Epidermal melanocyte (primary cell): Measurements from ENCODE around the gene IQSEC1.

Source experiments
- DNase-seq: peaks from one replicate; pipeline ENCODE4 v3.0.0; 2011; ENCODE audit warnings: low spot score; ENCODE audit not compliant: insufficient read length

IQSEC1 gene

DNA sequence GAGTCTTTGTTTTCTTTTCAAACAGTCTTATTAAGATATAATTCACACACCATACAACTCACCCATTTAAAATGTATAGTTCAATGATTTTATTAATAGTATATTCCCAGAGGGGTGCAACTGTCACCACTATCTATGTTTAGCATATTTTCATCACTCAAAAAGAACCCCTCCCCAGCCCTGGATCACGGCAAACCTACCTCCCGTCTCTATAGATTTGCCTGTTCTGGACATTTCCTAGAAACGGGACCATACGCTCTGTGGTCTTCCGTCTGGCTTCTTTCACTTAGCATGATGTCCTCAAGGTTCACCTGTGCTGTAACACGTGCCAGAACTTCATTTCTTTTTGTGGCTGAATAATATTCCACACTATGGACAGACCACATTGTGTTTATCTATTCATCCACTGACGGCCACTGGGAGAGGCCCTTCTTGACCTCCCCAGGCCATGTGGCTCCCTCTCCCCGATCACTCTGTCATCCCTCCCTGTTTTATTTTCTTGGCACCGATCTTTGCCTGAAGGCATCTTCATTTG lies 56.4 kb downstream of the IQSEC1 start:
- DNase-seq, result no peak

DNA sequence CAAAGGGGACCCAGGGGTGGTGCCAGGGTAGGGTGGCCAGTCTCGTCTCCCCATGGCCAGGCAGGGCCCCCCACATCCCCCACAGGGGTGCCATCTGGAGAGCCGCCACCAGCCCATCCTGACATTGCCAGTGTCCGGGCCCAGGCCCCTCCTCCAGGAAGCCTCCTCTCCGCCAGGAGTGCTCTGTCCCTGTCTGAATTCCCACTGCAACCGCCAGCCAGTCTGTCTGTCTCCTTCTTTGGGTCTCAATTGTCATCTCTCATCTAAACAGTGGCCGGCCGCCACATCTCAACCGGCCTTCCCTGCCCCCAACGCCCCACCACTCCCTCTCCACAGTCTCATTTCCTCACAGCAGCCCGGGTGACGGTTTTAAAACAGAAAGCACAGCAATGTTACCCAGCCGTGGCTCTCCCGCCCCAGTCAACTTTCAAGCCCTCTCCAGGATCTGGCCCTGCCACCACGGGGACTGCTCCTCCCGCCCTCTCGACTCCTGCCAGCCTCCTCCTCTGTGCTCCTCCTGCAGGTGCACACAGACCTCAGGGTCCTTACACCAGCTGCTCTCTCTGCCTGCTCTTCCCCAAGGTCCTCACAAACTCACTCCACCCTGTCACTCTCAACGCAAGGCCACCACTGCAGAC lies 57.0 kb downstream of the IQSEC1 start:
- DNase-seq, result no peak

DNA sequence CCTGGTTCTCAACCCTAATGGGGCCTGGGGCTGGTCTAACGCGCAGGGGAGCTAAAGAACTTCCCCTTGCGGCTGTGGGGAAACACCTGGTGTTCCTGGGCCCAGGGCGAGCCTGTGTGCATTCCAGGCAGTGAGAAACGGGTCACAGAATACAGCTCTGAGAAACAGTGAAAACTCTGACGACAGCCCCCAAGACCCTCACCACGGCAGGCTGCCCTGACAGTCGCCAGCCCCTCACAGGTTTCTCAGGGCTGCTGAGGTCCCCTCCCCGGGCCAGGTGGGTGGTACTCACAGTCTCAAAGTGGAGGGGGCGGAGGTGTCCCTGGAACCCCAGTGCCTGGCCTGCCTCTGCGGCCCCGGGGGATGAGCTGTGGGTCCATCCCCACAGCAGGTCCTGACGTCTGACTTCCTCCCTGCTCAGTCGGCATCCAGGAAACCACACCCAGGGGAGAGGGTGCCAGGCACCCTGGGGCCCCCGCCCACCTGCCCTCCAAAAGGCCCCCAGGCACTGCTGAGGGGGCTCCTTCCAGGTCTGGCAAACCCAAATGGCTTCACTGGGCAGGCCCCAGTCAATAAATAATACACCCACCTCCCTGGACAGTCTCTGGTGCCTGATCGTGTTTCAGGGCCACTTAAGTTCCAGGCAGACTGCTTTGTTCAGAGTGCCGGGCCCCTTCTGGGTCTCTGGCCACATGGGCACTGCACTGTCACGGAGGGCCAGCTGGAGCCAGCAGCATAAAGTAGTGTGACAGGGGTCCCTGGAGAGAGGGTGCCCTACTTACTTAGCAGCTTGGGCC lies 57.7 kb downstream of the IQSEC1 start:
- DNase-seq, result no peak

DNA sequence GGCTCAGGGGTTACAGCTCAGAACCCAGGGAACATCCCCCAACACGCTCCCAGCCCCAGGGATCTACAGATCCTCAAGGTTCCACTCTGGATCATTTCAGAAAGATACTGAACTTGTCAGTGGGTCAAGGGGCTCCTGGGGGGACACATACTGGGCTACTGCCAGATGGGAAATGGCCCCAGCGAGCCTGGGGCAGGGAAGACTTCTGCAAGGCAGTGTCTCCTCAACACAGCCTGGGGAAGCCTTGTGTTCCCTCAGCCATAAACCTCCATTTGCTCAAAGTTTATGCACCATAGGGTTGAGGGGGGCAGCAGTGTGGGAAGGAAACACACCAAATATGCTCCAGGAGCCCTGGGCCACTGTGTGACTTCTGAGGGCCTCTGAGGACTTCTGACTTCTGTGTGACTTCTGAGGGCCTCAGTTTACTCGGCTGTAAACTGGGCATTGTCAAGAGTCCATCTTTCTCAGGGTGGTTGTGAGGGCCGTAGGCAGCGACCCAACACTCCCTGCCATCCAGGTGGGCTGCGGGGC lies 58.4 kb downstream of the IQSEC1 start:
- no peak for DNase-seq

DNA sequence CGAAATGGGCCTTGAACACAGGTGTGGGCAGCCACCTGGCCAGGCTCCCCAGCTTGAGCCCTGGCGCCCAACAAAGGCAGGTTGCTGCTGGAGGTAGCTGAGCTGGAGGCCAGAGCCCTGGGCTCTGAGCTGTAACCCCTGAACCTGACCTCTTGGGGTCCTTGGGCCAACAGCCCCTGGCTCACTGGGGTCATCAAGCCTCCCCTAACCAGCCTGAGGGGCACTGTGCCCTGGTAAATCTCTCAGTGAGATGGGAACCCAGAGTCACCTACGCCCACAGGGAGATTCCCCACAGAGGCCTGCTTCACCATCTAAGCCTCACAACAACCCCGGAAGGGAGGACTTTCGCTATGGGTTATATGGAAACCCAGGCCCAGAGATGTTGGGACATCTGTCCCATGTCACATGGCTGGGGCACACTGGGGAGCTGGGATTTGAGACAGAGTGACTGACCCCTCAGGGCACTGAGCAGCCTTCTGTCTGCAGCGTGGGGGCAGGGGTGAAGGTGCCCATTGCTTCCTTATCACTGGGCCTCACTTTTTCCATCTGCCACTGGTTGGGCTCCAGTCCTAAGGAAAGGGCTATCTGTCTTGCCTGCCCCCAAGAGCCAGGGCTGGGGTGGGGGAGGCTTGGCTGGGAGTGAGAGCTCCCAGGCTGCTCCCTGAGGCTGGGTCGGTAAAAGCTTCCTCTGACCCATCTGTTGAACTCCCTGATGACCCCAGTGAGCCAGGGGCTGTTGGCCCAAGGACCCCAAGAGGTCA lies 59.1 kb downstream of the IQSEC1 start:
- no peak for DNase-seq

DNA sequence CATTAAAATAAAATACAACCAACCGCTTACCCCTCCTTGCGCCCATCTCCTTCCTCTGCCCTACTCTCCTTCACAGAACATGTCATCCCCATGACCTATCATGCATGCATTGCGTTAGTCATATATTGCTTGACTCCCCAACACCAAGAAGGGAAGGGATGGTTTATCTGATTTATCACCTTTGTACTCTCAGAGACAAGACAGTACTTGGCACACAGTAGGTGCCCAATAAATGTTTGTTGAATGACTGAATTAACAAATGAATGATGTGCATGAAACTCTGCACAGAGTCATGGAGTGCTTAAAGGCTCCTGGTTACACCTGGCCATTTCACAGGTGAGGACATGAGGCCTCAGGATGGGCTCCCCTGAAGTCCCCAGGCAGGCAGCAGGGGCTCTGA lies 59.7 kb downstream of the IQSEC1 start:
- no peak for DNase-seq

DNA sequence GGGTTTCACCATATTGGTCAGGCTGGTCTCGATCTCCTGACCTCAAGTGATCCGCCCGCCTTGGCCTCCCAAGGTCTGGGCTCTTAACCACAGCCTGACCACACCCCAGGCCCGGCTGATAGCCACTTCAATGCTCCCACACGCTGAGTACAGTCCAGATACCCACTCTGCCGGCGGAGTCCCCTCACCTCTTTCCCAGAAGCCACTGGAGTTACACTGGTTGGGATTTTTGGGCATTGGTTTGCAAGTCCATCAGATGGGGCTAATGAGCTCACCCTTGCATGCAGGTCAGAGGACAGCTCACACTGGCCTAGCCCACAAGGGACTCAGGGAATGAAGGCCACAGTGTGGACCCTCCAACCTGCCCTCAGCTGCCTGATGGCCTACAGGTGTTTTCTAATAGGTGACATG lies 60.1 kb downstream of the IQSEC1 start:
- DNase-seq, result no peak

DNA sequence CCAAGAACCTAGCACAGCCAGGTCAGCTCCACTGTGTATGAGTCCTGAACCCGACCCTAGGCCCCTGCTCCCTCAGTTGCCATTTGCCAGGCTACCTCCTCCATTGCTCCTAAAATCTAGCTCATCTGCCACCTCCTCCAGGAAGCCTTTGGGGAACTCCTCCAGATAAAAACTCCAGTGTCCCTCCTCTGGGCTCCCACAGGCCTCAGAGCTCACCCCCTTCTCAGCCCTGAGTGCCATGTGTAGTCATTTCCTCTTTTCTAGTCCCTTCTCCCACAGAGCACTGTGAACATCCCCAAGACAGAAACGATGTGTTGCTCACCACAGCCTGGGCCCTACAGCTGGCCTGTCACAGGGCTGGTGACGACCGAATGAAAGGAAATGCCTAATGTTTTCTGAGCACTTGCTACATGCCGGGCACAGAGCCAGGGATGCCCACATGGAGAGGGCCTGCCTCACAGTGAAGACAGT lies 61.0 kb downstream of the IQSEC1 start:
- no peak for DNase-seq

DNA sequence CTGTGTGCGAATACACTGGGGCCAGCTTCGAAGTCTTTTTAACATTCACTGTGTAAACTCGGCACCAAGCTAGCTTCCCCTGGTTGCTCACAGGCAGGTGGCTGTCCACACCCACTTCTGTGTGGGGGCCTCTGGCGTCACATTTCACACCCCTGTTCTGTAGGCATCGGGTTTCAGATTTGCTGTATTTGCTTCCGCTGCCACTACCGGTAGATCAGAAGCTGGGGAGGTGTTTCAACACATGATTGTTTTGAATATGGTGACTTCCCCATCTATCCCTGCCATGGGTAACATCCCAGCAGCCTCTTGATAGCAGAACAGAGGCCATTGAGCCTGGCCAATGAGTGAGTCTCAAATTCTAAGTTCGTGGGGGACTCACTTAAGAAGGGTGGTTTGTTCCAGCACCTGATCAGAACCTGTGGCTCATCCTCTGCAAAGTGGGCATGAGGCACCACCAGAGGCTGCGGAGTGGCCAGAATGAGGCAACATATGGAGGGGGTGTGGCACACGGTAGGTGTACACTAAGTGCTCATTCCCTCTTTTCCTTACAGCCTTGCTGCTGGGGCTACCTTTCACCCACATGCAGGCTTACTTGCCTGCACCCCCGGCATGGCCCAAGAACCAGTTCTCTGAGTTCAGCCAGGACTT lies 61.5 kb downstream of the IQSEC1 start:
- no peak for DNase-seq

DNA sequence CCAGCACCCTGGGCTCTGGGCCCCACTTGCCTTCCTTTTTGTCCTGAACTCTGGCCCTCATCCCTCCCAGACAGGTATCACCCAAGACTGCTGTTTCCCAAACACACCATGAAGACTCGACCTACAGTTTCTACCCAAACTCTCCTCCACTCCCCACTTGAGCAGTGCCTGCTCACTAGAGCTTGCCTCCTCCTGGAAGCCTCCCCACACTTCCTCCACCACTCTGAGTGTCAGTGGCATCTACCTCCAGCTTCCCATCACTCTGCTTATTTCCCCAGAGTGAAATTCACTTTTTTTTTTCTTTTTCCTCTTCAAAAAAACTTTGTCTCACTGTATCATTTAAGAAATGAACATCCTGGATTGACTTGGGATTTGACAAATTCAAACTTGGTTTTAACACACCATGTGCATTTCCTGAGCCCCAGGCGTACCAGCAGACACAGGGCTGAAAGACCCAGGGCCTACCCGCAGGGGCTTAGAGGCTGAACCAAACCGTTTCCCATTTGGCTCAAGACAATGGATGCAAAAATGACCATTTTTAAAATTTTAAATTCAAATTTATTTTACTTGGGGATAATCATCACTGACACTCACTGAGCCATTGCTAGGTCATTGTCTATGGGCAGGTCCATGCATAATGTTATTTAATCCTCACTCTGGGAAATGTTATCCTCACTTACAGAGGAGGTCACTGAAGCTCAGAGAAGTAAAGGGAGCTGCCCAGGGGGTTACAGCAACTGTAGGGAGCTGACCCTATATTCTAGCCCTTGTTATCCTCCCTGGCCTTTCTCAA lies 62.3 kb downstream of the IQSEC1 start:
- no peak for DNase-seq

DNA sequence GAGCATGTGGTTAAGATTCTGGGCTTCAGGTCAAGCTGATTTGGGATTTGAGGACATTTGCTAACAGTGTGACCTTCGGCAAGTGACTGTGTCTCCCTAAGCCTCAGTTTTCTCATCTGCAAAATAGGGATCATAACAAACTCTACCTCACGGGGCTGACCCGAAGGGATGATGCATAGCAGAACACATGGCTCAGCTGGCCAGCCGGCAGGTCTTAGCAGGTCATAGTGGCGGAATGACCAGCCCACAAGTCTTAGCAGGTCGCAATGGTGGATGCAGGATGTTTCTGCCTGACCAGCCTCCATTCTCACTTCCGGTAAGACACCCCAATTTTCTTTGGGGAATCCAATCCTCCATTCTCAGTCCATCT lies 63.3 kb downstream of the IQSEC1 start:
- DNase-seq, result no peak

DNA sequence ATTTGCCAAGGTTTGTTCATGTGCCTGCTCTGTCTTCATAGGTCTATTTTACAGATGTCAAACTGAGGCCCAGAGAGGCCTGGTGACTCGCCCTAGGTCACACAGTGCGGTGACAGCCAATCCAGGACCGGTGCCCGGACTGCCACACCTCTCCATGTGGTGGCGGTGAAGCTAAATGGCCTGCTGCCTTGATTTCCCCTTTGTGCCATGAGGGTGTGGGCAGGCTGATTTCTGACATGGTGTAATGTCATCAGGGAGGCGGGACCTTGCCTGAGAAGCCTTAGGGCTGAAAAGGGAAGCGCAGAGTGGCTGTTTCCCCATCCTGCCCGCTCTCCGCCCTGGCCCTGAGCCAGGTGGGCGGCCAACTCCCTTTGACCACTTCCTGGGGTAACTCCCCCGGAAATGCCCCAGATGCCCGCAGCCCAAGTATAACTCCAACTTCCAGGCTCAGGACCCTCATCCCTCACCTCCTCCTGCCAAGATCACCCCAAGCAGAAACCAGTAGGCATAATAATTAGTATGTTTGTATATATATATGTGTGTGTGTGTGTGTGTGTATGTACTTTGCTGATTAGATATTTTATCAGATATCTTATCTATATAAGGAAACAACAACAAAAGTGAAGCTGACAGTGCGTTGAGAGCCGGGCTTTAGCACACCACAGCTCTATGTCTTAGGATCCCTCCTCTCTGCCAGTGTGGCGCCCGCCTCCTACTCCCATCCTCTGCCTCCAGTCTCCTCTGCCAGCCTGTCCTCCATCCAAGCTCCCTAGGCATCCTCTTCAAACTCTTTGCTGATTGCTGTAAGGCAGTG lies 63.9 kb downstream of the IQSEC1 start:
- no peak for DNase-seq

DNA sequence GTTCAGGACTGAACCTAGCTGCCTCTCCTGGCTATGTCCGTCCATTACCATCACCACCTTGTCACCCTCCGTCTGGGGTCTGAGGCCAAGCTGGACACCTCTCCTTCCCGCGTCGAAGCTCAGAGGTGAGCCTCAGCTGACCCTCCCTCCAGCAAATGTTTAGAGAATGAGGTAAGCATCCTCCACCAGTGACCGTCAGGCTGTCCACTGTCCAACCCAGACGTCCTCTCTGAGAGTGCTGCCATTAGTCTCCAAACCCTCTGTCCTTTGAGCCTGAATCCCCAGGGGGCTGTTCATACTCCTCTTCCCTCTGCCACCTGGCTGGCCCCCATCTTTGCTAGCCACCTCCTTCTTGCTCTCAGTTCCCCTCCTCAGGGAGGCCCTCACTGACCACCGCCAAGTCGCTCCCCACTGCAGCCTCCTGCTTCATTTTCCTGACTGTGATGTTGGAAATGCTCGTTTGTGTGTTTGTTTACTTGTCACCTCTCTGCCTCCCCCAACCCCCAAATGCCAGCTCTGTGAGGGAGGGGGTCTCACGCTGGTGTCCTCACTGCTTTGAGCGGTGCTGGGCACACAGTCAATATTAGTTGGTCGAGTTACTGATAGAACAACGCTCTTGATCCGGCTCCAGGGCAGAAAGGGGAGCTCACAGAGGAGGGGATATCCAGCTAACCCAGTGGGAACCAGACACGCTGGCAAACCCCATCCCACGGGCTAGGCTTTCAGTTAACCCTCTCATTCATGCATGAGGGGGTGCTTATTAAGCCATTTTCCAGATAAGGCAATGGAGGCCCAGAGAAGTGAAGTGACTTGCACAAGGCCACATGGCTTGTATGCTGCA lies 64.9 kb downstream of the IQSEC1 start:
- no peak for DNase-seq

DNA sequence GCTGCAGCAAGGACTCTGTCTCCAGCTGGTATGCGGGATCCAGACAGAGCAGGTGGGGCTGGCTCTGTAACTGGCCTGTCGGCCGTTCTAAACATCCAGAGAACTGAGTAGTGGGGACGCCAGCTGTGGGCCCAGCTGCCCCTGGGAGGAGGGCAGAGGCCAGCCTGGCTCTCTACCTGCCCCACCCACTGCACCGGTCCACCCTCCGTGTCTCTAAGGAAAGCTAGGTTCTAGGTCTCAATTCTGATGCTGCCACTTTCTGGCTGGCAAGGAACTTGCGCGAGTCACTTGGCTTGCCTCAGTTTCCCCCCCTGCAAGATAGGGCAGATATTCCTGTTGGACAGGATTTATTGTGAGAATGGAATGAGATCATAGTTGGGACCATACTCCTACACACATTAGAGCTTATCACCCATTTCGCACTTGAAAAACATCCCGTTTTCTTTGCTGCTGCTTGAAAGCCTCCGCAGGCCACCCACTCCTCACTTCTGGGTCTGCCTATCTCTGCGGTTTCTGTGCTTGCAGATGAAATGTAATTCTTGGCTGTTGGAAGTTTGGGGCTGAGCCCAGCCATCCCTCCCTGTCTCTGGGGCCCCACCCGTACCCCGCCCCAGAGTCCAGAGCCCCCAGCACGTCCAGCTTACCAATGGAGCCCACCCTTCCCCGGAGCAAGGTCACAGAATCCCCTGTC lies 65.8 kb downstream of the IQSEC1 start:
- DNase-seq, result no peak

DNA sequence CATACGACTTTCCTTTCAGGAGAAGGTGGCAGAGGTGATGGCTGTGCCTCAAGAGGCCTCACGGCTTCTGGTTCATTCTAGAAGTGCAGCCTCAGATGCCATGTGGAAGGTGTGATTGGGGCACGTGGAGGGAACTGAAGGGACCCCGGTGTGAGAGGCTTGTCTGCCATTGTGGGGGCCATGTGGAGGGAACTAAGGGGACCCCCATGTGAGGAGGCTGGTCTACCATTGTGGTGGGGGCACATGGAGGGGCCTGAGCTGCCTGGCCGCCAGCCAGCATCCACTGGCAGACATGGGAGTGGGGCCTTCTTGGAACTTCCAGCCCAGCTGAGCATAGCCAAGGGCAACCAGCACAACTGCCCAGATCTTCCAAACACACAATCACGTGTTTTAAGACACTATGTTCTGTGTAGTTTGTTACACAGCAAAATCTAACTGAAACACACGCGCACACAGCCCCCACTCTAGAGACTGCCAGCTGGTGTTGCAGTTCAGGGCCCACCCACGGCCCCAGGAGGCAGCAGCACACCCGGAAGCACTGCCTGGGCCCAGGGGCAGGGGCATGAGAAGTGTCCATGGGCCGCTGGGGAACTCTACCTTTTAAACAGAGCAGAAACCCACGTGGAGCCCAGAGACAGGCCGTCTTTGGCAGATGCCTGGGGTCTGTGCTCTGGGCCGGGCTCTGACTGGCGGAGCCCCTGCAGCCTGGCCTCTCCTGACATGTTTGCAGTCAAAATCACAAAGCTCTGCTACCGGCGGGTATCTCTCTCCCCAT lies 66.8 kb downstream of the IQSEC1 start:
- no peak for DNase-seq

DNA sequence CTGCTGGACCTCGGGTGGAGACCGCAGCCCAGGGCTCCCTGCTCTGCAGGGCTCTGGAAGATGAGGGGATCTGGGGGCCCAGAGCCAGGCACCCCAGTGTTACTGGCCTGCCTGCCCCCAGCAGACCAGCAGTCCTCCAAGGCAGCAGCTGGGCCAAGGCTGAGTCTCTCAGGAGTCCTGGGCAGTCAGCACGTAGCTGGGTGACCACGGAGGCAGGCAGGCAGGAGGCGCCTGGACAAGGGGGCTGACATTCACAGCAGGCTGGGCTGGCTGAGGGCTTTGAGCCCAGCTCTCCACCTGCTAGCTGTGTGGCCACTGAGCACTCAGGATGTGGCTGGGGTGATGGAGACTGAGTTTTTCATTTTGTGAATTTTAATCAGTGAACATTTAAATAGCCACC lies 67.9 kb downstream of the IQSEC1 start:
- DNase-seq, result no peak

DNA sequence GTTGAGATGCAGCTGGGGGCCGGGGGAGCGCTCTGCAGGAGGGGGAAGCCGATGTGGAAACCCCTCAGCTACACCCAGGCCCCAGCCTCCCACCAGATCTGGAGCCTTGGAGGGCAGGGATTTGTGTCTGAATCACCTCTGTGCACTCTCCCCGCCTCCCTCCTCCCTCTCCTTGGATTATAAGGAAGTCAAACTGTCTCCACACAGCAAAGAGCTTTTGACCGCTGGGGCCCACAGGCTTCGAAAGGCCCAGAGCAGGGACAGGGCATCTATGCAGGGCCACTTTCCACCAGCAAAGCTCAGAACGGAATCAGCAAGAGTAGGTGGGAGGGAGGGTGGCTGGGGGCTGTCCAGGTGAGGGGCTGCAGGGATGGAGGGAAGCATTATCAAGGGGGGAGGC lies 68.9 kb downstream of the IQSEC1 start:
- DNase-seq, result no peak
